Keratinocyte (primary cell): ENCODE measurements around the gene TINAGL1. TPM values are rescaled to one million over a fixed set of nuclear protein-coding genes. Genes with fewer than 3 reads are reported as not detected.
A peak's percentile ranks its signal among the peaks of the same experiment; 100 is the strongest.

Source experiments
- DNase-seq: peaks from one replicate; pipeline ENCODE4 v3.0.0-alpha.2; 2011; ENCODE audit warnings: low read depth, missing footprints, low spot score
- FAIRE-seq: peaks from 2 replicates; lab custom pipeline; 2011; peaks lifted over from hg19 to GRCh38; lab: Jason Lieb, UNC
- H2AFZ ChIP-seq: 2 replicates; pipeline ENCODE4 v1.6.0; 2012; ENCODE audit warnings: low read length, control low read depth, inconsistent platforms; ENCODE audit not compliant: control insufficient read depth
- H3K27ac ChIP-seq: 2 replicates; pipeline ENCODE4 v1.5.1; 2011; ENCODE audit warnings: low read length; ENCODE audit not compliant: control insufficient read depth, insufficient read depth
- H3K27me3 ChIP-seq: 3 replicates; pipeline ENCODE4 v1.6.0; 2011; ENCODE audit warnings: low read length; ENCODE audit not compliant: control insufficient read depth, insufficient read depth; ENCODE audit errors: extremely low read depth
- H3K36me3 ChIP-seq, 2 experiments: 2 replicates in 1 of 2; 3 replicates in 1 of 2; pipeline ENCODE4 v1.5.1; 2011; ENCODE audit warnings: low read length in 2 of 2, mild to moderate bottlenecking in 1 of 2; ENCODE audit not compliant: control insufficient read depth in 2 of 2, insufficient read depth in 2 of 2; ENCODE audit errors: extremely low read depth in 1 of 2
- H3K4me1 ChIP-seq: 3 replicates; pipeline ENCODE4 v1.5.1; 2011; ENCODE audit warnings: low read length; ENCODE audit not compliant: control insufficient read depth, insufficient read depth; ENCODE audit errors: extremely low read depth
- H3K4me2 ChIP-seq: 3 replicates; pipeline ENCODE4 v1.6.0; 2011; ENCODE audit warnings: low read depth, low read length; ENCODE audit not compliant: control insufficient read depth, insufficient read depth; ENCODE audit errors: extremely low read depth
- H3K4me3 ChIP-seq, 3 experiments: fragments of 200-600 bp in 1 of 3; sonication (generic) in 1 of 3; 2 replicates in 2 of 3; 3 replicates in 1 of 3; pipeline ENCODE4 v1.5.1; 2011 to 2016; ENCODE audit warnings: low read length in 3 of 3, mild to moderate bottlenecking in 3 of 3, control low read depth in 2 of 3, inconsistent platforms in 1 of 3, low read depth in 1 of 3, mixed read lengths in 1 of 3, mixed run types in 1 of 3, moderate library complexity in 1 of 3; ENCODE audit not compliant: control insufficient read depth in 2 of 3, insufficient read depth in 2 of 3; ENCODE audit errors: extremely low read depth in 1 of 3
- H3K79me2 ChIP-seq: 2 replicates; pipeline ENCODE4 v1.6.0; 2012; ENCODE audit warnings: low read length; ENCODE audit not compliant: control insufficient read depth, insufficient read depth
- H3K9ac ChIP-seq: 3 replicates; pipeline ENCODE4 v1.6.0; 2011; ENCODE audit warnings: low read length; ENCODE audit not compliant: control insufficient read depth, insufficient read depth; ENCODE audit errors: extremely low read depth
- H3K9me1 ChIP-seq: 3 replicates; pipeline ENCODE4 v1.6.0; 2011; ENCODE audit warnings: low read length; ENCODE audit not compliant: control insufficient read depth, insufficient read depth; ENCODE audit errors: extremely low read depth
- H3K9me3 ChIP-seq: 2 replicates; pipeline ENCODE4 v1.5.1; 2012; ENCODE audit warnings: low read depth, low read length; ENCODE audit not compliant: control insufficient read depth
- H4K20me1 ChIP-seq: 3 replicates; pipeline ENCODE4 v1.6.0; 2011; ENCODE audit warnings: low read length; ENCODE audit not compliant: control insufficient read depth, insufficient read depth; ENCODE audit errors: extremely low read depth
- EZH2 ChIP-seq: IDR thresholded peaks from one replicate; pipeline ENCODE4 v1.6.1; 2012; ENCODE audit warnings: inconsistent platforms, mild to moderate bottlenecking, low read length, moderate library complexity
- dilution Hi-C: fragments of 300-500 bp; cut with MboI; formaldehyde crosslinking; loops from one replicate; pipeline ENCODE4 v1.7.0; 2020; ENCODE audit warnings: low sequenced_read_pairs; ENCODE audit not compliant: extremely low pct_ligation_motif_present
- polyA plus RNA-seq, 5 experiments: library from polyadenylated mRNA; depleted of rRNA in 3 of 5; stranded (reverse) in 3 of 5; stranded (forward) in 1 of 5; unstranded in 1 of 5; fragments of >200 nt; gene quantifications; 1 replicate in 1 of 5; 2 replicates in 3 of 5; 3 replicates in 1 of 5; pipeline versions ENCODE4 v1.2.1 to v1.2.3, GENCODE V29; 2011 to 2012; ENCODE audit warnings: missing spikeins in 2 of 5, low read depth in 1 of 5, low replicate concordance in 1 of 5
- TF ChIP-seq, protein P1 (sequence below), 3 experiments: IDR thresholded peaks in 1 of 3; conservative IDR thresholded peaks in 1 of 3; optimal IDR thresholded peaks in 1 of 3; 2 replicates in 2 of 3; 3 replicates in 1 of 3; pipeline versions ENCODE3 to v1.5.1; 2011; ENCODE audit warnings: low read length in 3 of 3, mild to moderate bottlenecking in 3 of 3, moderate library complexity in 2 of 3, control low read depth in 1 of 3, inconsistent platforms in 1 of 3; ENCODE audit not compliant: insufficient read depth in 2 of 3; ENCODE audit errors: extremely low read depth in 1 of 3

The TINAGL1 gene
- polyA plus RNA-seq, 1 donor (not counting 4 experiments of a cell fraction or from before 2014, with no cell fraction given): 189 TPM

- peak overlapping the region; percentile 31 for H3K9ac ChIP-seq
- no peaks in the 10 kb centered on the region for H4K20me1 ChIP-seq
- TF ChIP-seq EZH2: no peak
- TF ChIP-seq, protein P1, sequence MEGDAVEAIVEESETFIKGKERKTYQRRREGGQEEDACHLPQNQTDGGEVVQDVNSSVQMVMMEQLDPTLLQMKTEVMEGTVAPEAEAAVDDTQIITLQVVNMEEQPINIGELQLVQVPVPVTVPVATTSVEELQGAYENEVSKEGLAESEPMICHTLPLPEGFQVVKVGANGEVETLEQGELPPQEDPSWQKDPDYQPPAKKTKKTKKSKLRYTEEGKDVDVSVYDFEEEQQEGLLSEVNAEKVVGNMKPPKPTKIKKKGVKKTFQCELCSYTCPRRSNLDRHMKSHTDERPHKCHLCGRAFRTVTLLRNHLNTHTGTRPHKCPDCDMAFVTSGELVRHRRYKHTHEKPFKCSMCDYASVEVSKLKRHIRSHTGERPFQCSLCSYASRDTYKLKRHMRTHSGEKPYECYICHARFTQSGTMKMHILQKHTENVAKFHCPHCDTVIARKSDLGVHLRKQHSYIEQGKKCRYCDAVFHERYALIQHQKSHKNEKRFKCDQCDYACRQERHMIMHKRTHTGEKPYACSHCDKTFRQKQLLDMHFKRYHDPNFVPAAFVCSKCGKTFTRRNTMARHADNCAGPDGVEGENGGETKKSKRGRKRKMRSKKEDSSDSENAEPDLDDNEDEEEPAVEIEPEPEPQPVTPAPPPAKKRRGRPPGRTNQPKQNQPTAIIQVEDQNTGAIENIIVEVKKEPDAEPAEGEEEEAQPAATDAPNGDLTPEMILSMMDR (optimal IDR thresholded peaks at IDR 0.05 in 1 of 3, IDR thresholded peaks at IDR 0.05 in 1 of 3, conservative IDR thresholded peaks at IDR 0.05 in 1 of 3; ENCODE audit: extremely low read depth in 1 of 3, insufficient read depth in 2 of 3, low read length in 3 of 3): no peak
- peak overlapping the region; percentile 42 for H3K27ac ChIP-seq
- peak overlapping the region; percentile 65 for H2AFZ ChIP-seq
- H3K4me2 ChIP-seq: peak overlapping the region; percentile 93
- dilution Hi-C loops: no loop called here
- no peaks in the 10 kb centered on the region for H3K9me1 ChIP-seq
- H3K36me3 ChIP-seq: no peaks in the 10 kb centered on the region
- no peaks in the 10 kb centered on the region for H3K79me2 ChIP-seq
- FAIRE-seq: peak; percentile 96
- H3K4me1 ChIP-seq: peaks cover 19% of the 10 kb centered on the region
- peak overlapping the region in 2 of 3 experiments; percentile 26 to 31 for H3K4me3 ChIP-seq
- H3K9me3 ChIP-seq: no peaks in the 10 kb centered on the region
- no peaks in the 10 kb centered on the region for H3K27me3 ChIP-seq
- DNase-seq: no peak
Measured at GRCh38 chr1:31531177-31531999, 44.9 kb upstream of the TINAGL1 start.

DNA sequence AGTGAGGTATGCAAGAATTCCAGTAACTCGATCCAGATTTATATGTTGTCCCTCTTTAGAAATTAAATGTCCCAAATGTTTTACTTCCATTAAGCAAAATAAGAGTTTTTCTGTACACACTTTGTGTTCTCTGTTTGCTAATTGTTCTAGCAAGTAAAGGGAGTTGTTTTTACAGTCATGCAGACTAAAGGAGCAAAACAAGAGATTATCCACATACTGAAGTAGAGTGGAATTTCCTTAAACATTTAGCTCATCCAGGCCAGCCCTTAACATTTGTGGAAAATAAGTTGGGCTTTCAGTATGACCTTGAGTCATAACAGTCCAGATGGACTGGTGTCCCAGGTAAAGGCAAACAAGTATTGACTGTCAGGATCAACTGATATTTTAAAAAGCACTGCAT lies 44.1 kb upstream of the TINAGL1 start:
- Histone ChIP-seq H3K4me1 (peaks cover 19% of the 10 kb centered on the region), H3K36me3 (no peaks in the 10 kb centered on the region), H3K9me1 (no peaks in the 10 kb centered on the region), H3K27me3 (no peaks in the 10 kb centered on the region), H3K4me3 (no peak overlapping the region), H3K9me3 (no peaks in the 10 kb centered on the region), H2AFZ (no peak overlapping the region), H3K4me2 (no peak overlapping the region), H3K27ac (no peak overlapping the region), H3K79me2 (no peaks in the 10 kb centered on the region), H3K9ac (no peak overlapping the region), H4K20me1 (no peaks in the 10 kb centered on the region)
- no peak for FAIRE-seq
- TF ChIP-seq, protein P1 (optimal IDR thresholded peaks at IDR 0.05 in 1 of 3, IDR thresholded peaks at IDR 0.05 in 1 of 3, conservative IDR thresholded peaks at IDR 0.05 in 1 of 3; ENCODE audit: extremely low read depth in 1 of 3, insufficient read depth in 2 of 3, low read length in 3 of 3): no peak
- TF ChIP-seq EZH2: no peak
- DNase-seq: no peak
- dilution Hi-C loops: no loop called here
